Measurements from ENCODE around the gene CWH43.
"Not testable (repeated sequence)": the region's sequence is repeated elsewhere in the genome, so short reads cannot be mapped to it uniquely, and the experiment has no call there.

Gene CWH43

DNA sequence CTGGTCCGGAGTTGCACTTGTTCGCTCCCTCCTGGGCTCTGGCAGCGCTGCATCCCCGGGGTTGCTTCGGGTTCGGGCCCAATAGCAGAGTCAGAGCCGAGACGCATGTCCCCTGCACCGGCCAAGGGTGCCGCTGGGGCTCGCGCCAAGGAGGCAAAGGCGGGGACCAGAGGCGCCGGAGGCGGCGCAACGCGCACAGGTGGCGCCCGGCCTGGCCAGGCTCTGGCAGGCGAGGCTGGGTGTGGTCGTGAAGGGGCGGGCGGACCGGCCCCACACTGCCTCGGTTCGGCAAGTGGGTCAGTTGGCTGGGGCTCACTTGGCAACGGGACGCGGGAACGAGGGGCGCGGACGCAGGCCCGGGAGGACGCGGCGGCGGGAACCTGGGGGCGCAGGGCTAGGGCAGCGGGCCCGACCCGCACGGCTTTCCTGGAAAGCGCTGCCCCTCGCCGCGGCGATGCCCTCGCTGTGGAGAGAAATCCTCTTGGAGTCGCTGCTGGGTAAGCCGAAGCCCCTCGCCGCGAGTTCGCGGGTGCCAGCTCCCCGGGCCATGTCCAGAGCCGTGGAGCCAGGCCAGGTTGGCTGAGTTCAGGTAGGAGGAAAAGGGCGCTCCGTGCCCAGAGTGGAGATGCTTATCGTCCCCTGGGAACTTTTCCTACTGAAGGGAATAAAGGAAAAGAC is at the start of gene CWH43:
CWH43 (plus strand) TSS at position 300 of the 678 bp plus-strand sequence; CDS start at position 455, 155 bp downstream.
- in situ Hi-C loops (cut with MboI; ENCODE audit: low pct_unique_long_range_greater_than_20kb, low sequenced_read_pairs) = no loop called here

DNA sequence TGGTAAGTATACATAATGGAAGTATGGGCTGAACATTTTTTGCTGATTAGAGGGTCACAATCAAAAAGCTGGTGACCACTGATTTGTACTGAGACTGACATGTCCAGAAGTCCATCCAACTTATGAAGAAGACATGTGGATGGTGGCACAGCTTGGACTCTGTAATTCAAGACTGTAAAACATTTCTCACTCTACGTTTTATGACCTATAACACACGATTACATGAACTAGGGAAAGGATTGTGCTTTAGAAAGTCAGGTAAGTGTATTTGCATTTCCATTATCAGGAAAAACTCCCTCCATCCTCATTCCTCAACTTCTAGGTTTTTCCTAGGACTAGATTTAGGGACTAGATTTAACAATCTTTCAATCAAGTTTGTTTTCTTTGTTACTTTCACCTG is 49.0 kb upstream of the CWH43 start:
- in situ Hi-C loops (cut with MboI; ENCODE audit: low pct_unique_long_range_greater_than_20kb, low sequenced_read_pairs) = no loop called here
- no peak for DNase-seq

More for the DNA sequence above, at the start of gene CWH43:
- no peak for DNase-seq

DNA sequence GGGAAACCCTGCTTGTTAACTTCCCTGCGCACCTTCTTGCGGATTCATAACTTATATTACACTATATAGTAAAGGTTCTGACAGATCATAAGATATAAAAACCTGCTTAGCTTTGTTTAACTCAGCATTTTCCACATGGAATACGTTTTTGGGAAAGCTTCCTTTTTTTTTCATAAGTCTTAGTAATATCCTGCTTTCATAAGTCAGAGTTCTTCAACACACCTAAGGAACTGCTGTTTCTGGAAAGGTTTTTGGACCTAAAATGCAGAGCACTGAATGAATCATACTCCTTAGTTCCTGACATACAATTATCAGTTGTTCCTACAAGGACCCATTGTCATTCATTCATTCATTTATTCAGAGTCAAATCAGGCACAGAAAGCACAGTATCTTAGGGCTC is 47.2 kb upstream of the CWH43 start:
- in situ Hi-C loops (cut with MboI; ENCODE audit: low pct_unique_long_range_greater_than_20kb, low sequenced_read_pairs) = no loop called here
- DNase-seq = no peak

DNA sequence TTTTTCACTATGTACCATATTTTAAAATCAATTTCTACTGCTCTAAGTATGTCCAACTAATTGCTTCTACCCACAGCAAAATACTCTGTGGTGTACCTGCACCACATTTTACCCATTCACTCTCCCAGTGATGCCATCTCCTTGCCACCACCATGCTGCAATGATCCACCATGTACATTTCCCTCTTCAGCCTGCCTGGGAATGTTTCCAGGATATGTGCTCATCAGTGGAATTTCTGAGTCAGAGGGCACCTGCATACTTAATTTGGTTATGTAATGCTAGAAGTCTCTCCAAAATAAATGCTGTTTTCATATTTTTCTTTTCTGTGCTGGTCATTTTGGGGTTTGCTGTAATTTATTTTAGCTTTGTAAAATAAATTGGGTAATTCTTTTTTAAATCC is 46.3 kb upstream of the CWH43 start:
- in situ Hi-C loops (cut with MboI; ENCODE audit: low pct_unique_long_range_greater_than_20kb, low sequenced_read_pairs) = no loop called here
- no peak for DNase-seq

DNA sequence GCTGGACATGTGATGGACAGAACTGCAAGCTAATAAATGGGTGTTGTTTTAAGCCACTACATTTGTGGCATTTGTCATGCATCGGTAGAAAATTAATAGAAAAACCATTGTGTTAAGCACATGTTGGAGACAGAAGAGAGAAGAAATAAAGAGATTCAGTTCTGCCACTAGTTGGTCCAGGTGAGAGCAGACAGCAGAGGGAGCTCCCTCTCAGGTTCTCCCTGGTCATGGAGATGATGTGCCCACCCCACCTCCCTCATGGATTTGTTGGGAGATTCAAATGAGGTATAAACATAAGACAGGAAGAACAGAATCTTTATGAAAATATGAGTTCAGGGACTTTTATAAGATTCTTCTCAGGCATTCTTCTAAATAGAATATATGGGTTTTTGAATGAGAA is 42.7 kb upstream of the CWH43 start:
- in situ Hi-C loops (cut with MboI; ENCODE audit: low pct_unique_long_range_greater_than_20kb, low sequenced_read_pairs) = no loop called here
- DNase-seq = peak; percentile 26

DNA sequence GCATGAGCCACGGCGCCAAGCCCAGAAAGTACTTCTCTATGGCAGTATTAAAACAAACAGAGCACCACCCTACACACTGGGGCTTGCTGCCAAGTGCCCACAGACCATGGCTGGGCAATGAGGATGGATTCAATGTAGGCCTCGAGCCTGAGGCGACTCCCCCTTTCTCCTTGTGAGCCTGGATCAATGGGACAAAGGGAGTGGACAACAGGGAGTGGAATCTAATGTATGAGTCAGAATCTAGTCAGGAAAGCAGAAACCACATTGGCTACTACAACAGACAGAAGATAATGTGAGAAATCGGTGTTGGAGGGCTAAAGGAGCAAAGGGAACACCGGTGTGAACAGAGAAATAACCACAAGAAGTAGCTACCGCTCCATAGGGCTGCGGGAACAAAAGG is 41.8 kb upstream of the CWH43 start:
- in situ Hi-C loops (cut with MboI; ENCODE audit: low pct_unique_long_range_greater_than_20kb, low sequenced_read_pairs) = no loop called here
- no peak for DNase-seq

DNA sequence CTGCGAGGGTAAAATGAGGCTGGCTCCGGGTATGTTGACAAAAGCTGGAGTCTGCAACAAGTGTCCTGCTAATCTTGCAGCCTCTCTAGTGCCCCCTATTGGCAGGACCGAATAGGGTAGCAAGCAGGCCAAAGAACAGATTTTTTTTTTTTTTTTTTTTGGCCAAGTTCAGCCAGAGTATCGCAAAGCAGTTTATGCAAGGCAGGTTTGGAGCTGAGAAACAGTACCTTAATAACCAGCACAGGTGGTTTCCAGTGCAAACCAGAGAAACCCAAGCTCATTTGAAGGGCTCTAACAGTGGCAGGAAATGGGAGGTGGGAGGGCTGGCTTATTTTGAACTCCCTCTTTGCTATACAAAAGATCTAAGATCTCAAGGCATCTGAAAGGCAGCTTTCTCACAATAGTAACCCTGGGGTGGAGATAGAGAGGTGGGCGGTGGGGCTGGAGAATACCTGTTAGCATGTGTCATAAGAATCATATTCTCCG is 41.3 kb upstream of the CWH43 start:
- in situ Hi-C loops (cut with MboI; ENCODE audit: low pct_unique_long_range_greater_than_20kb, low sequenced_read_pairs) = no loop called here
- DNase-seq = peak; percentile 68

DNA sequence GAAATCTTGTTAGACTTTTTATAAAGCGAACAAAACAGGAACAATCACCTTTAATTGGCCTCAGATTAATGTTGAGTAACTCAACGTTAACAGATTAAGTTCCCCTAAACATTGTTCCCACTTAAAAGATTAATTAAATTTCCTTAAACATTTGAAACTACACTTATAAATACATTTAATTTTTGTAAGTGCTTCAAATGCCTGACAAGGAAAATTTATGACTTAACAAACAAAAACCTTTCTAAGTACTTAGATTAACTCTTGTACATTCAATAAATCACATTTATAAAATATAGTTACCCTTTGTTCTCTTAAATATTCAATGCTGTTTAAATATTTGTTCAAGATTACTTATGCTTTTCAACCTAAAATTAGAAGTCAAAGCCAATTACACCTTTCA is 40.1 kb upstream of the CWH43 start:
- DNase-seq = no peak
- in situ Hi-C loops (cut with MboI; ENCODE audit: low pct_unique_long_range_greater_than_20kb, low sequenced_read_pairs) = no loop called here

DNA sequence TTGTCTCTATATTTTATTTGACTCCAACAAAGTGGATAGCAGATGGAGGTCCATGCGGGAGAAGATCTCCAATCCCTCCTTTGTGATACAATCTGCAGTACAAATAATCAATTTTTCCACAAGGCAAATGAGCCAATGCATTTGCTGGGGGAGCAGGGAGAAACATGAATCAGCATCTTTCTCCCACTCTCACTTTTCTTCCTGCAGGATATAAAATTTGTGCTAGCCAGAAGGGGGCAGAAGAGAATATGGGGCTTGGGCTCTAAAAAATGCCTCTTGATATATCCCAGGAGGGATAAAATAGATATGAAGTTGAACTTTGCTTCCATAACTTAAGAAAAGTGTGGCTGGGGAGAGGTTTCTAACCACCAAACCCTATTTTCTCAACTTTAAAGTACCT is 38.3 kb upstream of the CWH43 start:
- DNase-seq = no peak
- in situ Hi-C loops (cut with MboI; ENCODE audit: low pct_unique_long_range_greater_than_20kb, low sequenced_read_pairs) = no loop called here

DNA sequence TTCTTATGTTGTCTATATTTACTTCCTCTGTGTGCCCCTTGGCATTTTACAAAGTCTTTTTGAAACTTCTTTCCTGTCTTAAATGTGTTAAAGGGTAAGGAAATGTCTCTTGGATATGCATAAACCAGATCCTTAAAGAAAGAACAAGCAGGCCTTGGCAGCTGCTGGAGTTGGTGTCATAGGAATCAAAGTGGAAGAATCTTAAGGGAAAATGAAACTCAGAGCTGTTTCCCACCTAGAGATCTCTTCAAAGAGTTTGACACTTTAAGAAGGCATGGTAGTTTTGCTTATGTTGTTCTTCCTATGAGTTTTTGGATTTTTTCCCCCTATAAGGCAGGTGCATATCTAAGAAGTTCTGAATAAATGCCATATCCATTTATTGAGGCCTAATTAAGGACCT is 37.0 kb upstream of the CWH43 start:
- no peak for DNase-seq
- in situ Hi-C loops (cut with MboI; ENCODE audit: low pct_unique_long_range_greater_than_20kb, low sequenced_read_pairs) = no loop called here

DNA sequence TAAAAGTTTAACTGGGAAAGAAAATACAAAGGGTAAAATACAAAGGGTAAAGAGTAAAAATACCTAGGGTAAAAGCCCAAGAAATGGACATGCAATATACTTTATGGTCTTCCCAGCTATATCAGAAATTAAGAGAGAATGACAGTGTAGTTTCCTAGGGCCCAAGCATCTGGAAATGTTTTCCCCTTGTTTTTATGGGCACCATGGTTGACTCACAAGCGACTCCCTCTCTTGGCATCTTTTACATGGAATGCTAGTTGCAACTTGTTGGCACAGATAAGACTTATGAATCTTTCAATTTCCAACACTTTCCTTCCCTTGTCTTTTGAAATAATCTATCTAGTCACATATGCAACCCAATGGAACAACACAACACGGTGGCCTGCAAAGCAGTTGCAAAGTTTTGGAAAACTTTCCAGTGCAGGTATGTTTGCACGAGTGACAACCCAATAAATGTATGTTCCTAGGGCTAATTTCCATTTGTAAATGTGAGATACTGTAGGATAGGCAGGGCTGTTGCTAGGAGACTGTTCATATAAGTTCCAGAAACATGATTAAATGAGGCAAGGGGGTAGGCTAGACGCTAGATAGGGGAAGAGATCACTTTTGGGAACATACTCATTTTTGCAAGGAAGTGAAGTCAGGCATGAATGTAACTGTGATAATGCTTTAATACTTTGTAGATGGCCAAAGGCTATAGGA is 36.4 kb upstream of the CWH43 start:
- in situ Hi-C loops (cut with MboI; ENCODE audit: low pct_unique_long_range_greater_than_20kb, low sequenced_read_pairs) = loop anchor here (25.0 kb wide), 1 partner anchor 387 kb away; no protein-coding TSS in a partner anchor
- no peak for DNase-seq

DNA sequence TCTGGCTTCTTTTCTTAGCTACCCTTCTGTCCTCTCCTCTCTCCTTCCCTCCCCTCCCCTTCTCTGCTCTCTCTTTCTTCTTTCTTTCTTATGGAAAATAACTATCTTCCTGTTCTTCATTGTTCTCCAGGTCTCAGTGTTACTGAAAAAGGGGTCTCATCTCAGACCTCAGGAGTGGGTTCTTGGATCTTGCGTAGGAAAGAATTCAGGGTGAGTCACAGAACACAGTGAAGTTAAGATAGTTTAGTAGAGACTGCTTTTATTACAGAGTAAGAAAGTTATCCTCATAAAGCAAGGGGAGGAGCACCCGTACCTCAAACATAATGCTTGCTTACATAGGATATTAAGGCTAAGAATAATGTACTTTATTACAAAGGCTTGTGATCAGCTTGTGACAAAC is 31.8 kb upstream of the CWH43 start:
- in situ Hi-C loops (cut with MboI; ENCODE audit: low pct_unique_long_range_greater_than_20kb, low sequenced_read_pairs) = loop anchor here (25.0 kb wide), 1 partner anchor 392 kb away; no protein-coding TSS in a partner anchor
- no peak for DNase-seq

DNA sequence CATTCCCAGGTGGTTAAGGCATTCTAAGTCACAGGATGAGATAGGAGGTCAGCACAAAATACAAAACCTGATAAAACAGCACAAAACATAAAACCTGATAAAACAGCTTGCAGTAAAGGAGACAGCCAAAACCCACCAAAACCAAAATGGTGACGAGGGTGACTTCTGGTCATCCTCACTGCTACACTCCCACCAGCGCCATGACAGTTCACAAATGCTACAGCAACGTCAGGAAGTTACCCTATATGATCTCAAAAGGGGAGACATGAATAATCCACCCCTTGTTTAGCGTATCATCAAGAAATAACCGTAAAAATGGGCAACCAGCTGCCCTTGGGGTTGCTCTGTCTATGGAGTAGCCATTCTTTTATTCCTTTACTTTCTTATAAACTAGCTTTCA is 28.7 kb upstream of the CWH43 start:
- in situ Hi-C loops (cut with MboI; ENCODE audit: low pct_unique_long_range_greater_than_20kb, low sequenced_read_pairs) = loop anchor here (25.0 kb wide), 1 partner anchor 395 kb away; no protein-coding TSS in a partner anchor
- DNase-seq = not testable (repeated sequence)

DNA sequence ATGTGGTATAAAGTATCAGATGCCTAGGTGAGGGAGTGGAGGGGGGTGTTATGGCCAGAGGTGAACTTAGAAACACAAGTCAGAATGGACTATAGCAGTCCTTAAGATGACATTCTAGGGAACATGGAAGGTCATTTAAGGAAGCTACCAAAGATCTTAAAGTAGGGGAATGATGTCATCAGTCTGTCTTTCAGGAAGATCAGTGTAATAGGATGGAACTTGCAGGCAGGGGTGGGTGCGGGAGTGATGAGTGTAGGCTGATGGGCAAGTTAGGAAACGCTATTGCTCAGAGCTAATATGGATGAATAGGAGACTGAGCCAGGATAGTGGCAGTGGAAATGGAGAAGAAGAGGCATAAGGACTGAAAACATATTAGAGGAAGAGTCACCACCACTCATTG is 27.5 kb upstream of the CWH43 start:
- DNase-seq = no peak
- in situ Hi-C loops (cut with MboI; ENCODE audit: low pct_unique_long_range_greater_than_20kb, low sequenced_read_pairs) = loop anchor here (25.0 kb wide), 1 partner anchor 396 kb away; no protein-coding TSS in a partner anchor

DNA sequence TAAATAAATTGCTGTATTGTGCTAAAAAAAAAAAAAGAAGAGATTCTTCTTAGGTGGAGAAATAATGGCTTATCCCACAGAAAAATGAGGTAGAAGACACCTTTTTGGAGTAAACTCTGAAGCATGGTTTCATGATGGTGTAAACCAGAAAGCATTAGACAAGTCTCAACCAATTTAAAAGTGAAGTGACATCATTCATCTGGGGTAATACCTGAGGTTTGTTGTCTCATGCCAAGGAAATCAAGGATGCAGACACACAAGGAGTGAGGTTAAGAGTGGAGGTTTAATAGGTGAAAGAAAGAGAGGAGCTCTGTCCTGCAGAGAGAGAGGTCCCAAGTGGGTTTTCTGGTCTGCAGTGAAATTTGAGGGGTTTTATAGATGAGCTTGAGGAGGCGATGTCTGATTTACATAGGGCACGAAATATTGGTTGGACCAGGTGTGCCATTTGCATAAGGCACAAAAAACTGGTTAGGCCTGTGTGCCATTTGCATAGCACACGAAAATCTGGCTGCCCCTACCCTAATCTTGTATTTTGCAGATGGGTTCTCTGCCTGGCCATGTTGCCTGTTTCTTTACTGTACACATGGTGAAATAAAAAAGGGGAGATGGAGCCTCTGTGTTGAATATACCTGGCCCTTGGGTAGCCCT is 25.0 kb upstream of the CWH43 start:
- in situ Hi-C loops (cut with MboI; ENCODE audit: low pct_unique_long_range_greater_than_20kb, low sequenced_read_pairs) = loop anchor here (25.0 kb wide), 1 partner anchor 399 kb away; no protein-coding TSS in a partner anchor

DNA sequence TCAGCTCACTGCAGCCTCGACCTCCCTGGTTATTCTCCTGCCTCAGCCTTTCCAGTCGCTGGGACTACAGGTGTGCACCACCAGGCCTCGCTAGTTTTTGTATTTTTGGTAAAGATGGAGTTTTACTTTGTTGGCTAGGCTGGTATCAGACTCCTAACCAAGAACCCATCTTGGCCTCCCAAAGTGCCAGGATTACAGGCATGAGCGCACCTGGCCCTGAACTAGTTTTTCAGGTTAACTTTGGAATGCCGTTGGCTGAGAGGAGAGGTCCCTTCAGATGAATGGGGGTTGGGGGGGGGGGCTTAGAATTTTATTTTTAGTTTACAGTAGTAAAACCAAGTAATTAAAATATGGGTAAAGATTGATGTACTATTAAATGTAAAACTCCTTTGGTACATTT is 23.4 kb upstream of the CWH43 start:
- in situ Hi-C loops (cut with MboI; ENCODE audit: low pct_unique_long_range_greater_than_20kb, low sequenced_read_pairs) = loop anchor here (25.0 kb wide), 1 partner anchor 400 kb away; no protein-coding TSS in a partner anchor

More for the DNA sequence above, 25.0 kb upstream of the CWH43 start:
- no peak for DNase-seq

DNA sequence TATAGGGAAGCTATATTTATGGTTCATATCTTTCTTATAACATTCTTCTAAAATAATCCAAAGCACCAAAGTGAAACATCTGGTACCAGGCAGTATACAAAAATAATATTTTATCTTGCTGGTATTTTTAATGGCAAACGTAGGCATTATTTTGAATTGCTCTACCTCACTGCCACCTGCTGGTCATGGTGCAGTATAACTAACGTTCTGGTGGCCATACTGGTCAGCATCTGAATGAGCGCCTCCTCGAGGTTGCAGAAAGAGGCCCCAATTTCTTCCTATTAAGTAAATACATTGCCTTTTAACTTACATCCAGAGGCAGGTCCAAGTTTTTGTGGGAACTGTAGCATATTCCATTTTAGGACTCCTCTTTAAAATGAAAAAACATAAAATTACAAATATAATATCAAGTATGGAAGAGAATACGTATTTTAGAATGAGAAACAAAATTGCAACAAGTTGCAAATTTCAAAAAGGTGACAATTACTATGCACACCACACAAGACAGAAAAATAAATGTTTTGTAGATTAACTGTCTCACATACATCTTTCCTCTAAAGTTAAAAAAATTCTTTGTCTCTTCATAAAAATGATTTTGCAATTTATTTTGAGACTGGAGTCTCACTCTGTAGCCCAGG is 22.9 kb upstream of the CWH43 start:
- DNase-seq = peak; percentile 79
- in situ Hi-C loops (cut with MboI; ENCODE audit: low pct_unique_long_range_greater_than_20kb, low sequenced_read_pairs) = loop anchor here (25.0 kb wide), 1 partner anchor 401 kb away; no protein-coding TSS in a partner anchor

More for the DNA sequence above, 23.4 kb upstream of the CWH43 start:
- DNase-seq = no peak

DNA sequence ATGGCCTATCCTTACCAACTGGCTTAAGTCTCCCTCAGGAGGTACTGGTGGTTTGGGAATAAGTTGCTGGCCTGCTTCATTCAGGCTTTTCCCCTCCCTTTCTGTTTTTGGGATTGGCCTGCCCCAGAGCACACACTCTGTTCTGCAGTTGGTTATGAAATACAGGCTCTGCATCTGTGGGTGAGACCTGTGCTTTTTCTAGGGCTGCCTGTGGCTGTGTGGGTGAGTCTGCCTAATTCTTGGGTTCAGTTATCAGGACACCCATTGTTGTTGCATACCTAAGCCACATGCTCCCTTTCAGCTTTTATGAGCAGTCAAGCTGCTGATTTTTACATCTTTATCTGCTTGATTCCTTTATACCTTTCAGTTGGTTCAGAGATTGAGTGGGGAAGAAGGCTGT is 19.0 kb upstream of the CWH43 start:
- in situ Hi-C loops (cut with MboI; ENCODE audit: low pct_unique_long_range_greater_than_20kb, low sequenced_read_pairs) = loop anchor here (25.0 kb wide), 1 partner anchor 405 kb away; no protein-coding TSS in a partner anchor
- DNase-seq = no peak

DNA sequence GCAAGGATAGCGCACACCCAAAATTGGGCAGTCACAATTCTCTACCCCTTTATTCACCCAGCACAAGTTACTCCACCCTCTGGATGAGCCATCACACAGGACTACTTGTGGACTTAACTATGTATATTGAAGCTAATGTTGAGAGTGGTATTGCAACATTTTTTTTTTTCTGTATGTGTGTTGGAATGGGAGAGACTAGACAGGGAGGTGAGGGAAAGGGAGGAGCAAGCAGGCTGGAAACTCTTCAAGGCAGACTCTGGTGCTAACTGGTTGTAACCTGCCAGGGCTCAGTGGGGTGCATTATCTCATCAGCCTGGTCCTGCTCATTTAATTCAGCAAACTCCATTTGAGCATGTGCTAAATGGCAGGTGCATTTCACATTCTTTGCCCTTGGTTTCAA is 18.4 kb upstream of the CWH43 start:
- in situ Hi-C loops (cut with MboI; ENCODE audit: low pct_unique_long_range_greater_than_20kb, low sequenced_read_pairs) = loop anchor here (25.0 kb wide), 1 partner anchor 405 kb away; no protein-coding TSS in a partner anchor
- no peak for DNase-seq

Data from KBM-7 (cell line).